B cell (primary cell): Measurements from ENCODE around the gene MED22.

Experiments used
- CTCF ChIP-seq: fragments of 200-600 bp; IDR thresholded peaks from one replicate; pipeline ENCODE4 v1.8.0; 2022; ENCODE audit warnings: antibody characterized with exemption, mild to moderate bottlenecking
- EZH2 ChIP-seq: IDR thresholded peaks from 2 replicates; pipeline ENCODE4 v1.6.1; 2012; ENCODE audit warnings: borderline replicate concordance, low read depth, mild to moderate bottlenecking, moderate library complexity, low read length; ENCODE audit not compliant: insufficient read depth, poor library complexity, severe bottlenecking

- TF ChIP-seq CTCF (no peak), EZH2 (no peak)
Measured at GRCh38 chr9:133346021-133346785, 1.7 kb downstream of the MED22 start.
